GM21717 (cell line): ENCODE measurements around the gene ME1.
"Not testable (repeated sequence)": the region's sequence is repeated elsewhere in the genome, so short reads cannot be mapped to it uniquely, and the experiment has no call there.

Experiments
- ATAC-seq: cut with Tn5 transposase; IDR thresholded peaks from one replicate; pipeline ENCODE4 v1.9.1; 2021; ENCODE audit warnings: mild to moderate bottlenecking, moderate library complexity; ENCODE audit not compliant: unreplicated experiment

The ME1 gene

GRCh38 chr6:83193747-83194566, 236.9 kb downstream of the ME1 start:
- peak; percentile 36 for ATAC-seq

- peak; percentile 97 for ATAC-seq
Measured at GRCh38 chr6:83192871-83193746, 237.7 kb downstream of the ME1 start, which contains the start of the genes PGM3 and RWDD2A. TSS of gene PGM3 (minus strand) at chr6:83193265. CDS start at chr6:83191012, 2,253 bp downstream. TSS of gene RWDD2A (plus strand) at chr6:83193357. CDS start at chr6:83194452, 1,095 bp downstream.

GRCh38 chr6:83192456-83192855, 238.4 kb downstream of the ME1 start:
- no peak for ATAC-seq

- ATAC-seq, result not testable (repeated sequence)
Measured at GRCh38 chr6:83191974-83192373, 238.9 kb downstream of the ME1 start.

GRCh38 chr6:83190626-83191025, 240.2 kb downstream of the ME1 start:
- no peak for ATAC-seq

- no peak for ATAC-seq
Measured at GRCh38 chr6:83188501-83188900, 242.3 kb downstream of the ME1 start.

- no peak for ATAC-seq
Measured at GRCh38 chr6:83185096-83185495, 245.8 kb downstream of the ME1 start.

GRCh38 chr6:83183082-83183828, 247.6 kb downstream of the ME1 start:
- no peak for ATAC-seq

- ATAC-seq, result no peak
Measured at GRCh38 chr6:83182114-83182513, 248.7 kb downstream of the ME1 start.

GRCh38 chr6:83180426-83180950, 250.4 kb downstream of the ME1 start:
- no peak for ATAC-seq

- ATAC-seq, result no peak
Measured at GRCh38 chr6:83176246-83176645, 254.6 kb downstream of the ME1 start.

GRCh38 chr6:83169511-83169910, 261.3 kb downstream of the ME1 start:
- ATAC-seq, result no peak

- no peak for ATAC-seq
Measured at GRCh38 chr6:83169106-83169505, 261.7 kb downstream of the ME1 start.

- no peak for ATAC-seq
Measured at GRCh38 chr6:83168556-83168955, 262.3 kb downstream of the ME1 start.

GRCh38 chr6:83167726-83168278, 263.0 kb downstream of the ME1 start:
- ATAC-seq, result no peak
